H9 (cell line): Measurements from ENCODE around the gene ATXN7. TPM values are rescaled to one million over a fixed set of nuclear protein-coding genes. Genes with fewer than 3 reads are reported as not detected.

ENCODE experiments used
- DNase-seq: peaks from one replicate; pipeline ENCODE4 v3.0.0-alpha.2; 2017
- H2AFZ ChIP-seq: one replicate; pipeline ENCODE4 v1.6.1; 2013; ENCODE audit warnings: mild to moderate bottlenecking, low read length, control low read depth, moderate library complexity
- H2AK5ac ChIP-seq: 2 replicates; pipeline ENCODE4 v1.6.1; 2013; ENCODE audit warnings: low read length, control low read depth, mixed read lengths; ENCODE audit not compliant: insufficient read length
- H2BK120ac ChIP-seq: one replicate; pipeline ENCODE4 v1.6.1; 2013; ENCODE audit warnings: low read depth, mild to moderate bottlenecking, low read length, control low read depth, inconsistent platforms; ENCODE audit not compliant: poor library complexity, severe bottlenecking
- H2BK12ac ChIP-seq: 2 replicates; pipeline ENCODE4 v1.6.1; 2013; ENCODE audit warnings: low read length, control low read depth, mixed read lengths, low read depth; ENCODE audit not compliant: insufficient read length
- H2BK15ac ChIP-seq: 2 replicates; pipeline ENCODE4 v1.6.1; 2013; ENCODE audit warnings: low read depth, low read length, control low read depth
- H2BK20ac ChIP-seq: one replicate; pipeline ENCODE4 v1.6.1; 2013; ENCODE audit warnings: low read depth, mild to moderate bottlenecking, low read length, control low read depth, inconsistent platforms; ENCODE audit not compliant: poor library complexity, severe bottlenecking
- H2BK5ac ChIP-seq: 2 replicates; pipeline ENCODE4 v1.6.1; 2013; ENCODE audit warnings: low read length, control low read depth, mixed read lengths; ENCODE audit not compliant: insufficient read length
- H3K14ac ChIP-seq: 2 replicates; pipeline ENCODE4 v1.6.1; 2013; ENCODE audit warnings: low read length, control low read depth; ENCODE audit not compliant: insufficient read depth
- H3K18ac ChIP-seq: 2 replicates; pipeline ENCODE4 v1.6.1; 2013; ENCODE audit warnings: low read depth, mild to moderate bottlenecking, mixed read lengths, low read length, control low read depth; ENCODE audit not compliant: insufficient read length
- H3K23ac ChIP-seq: 2 replicates; pipeline ENCODE4 v1.6.1; 2013; ENCODE audit warnings: low read length, control low read depth, mixed read lengths, low read depth; ENCODE audit not compliant: insufficient read length
- H3K23me2 ChIP-seq: 2 replicates; pipeline ENCODE4 v1.6.1; 2013; ENCODE audit warnings: low read depth, mild to moderate bottlenecking, mixed read lengths, low read length, control low read depth; ENCODE audit not compliant: insufficient read length, poor library complexity, severe bottlenecking
- H3K27ac ChIP-seq: 2 replicates; pipeline ENCODE4 v1.5.1; 2013; ENCODE audit warnings: low read length, control low read depth, mixed read lengths, low read depth; ENCODE audit not compliant: insufficient read length
- H3K27me3 ChIP-seq: 2 replicates; pipeline ENCODE4 v1.6.1; 2013; ENCODE audit warnings: low read length, control low read depth, inconsistent platforms; ENCODE audit not compliant: insufficient read depth
- H3K4ac ChIP-seq: 2 replicates; pipeline ENCODE4 v1.6.1; 2013; ENCODE audit warnings: low read depth, mild to moderate bottlenecking, control low read depth, inconsistent platforms, low read length, moderate library complexity
- H3K4me1 ChIP-seq: 2 replicates; pipeline ENCODE4 v1.6.1; 2013; ENCODE audit warnings: low read length, control low read depth, inconsistent platforms; ENCODE audit not compliant: insufficient read depth
- H3K4me2 ChIP-seq: 2 replicates; pipeline ENCODE4 v1.6.1; 2013; ENCODE audit warnings: low read length, control low read depth, mixed read lengths; ENCODE audit not compliant: insufficient read length, insufficient read depth
- H3K56ac ChIP-seq: 2 replicates; pipeline ENCODE4 v1.6.1; 2013; ENCODE audit warnings: low read depth, mild to moderate bottlenecking, mixed read lengths, low read length, control low read depth; ENCODE audit not compliant: insufficient read length
- H3K79me1 ChIP-seq: 2 replicates; pipeline ENCODE4 v1.6.1; 2013; ENCODE audit warnings: low read depth, mild to moderate bottlenecking, moderate library complexity, low read length, control low read depth, inconsistent platforms; ENCODE audit not compliant: insufficient read depth, poor library complexity, severe bottlenecking
- H3K79me2 ChIP-seq: 2 replicates; pipeline ENCODE4 v1.6.1; 2013; ENCODE audit warnings: low read length, control low read depth, inconsistent platforms; ENCODE audit not compliant: insufficient read depth
- H3K9ac ChIP-seq: 2 replicates; pipeline ENCODE4 v1.6.1; 2013; ENCODE audit warnings: low read length, control low read depth, mixed read lengths; ENCODE audit not compliant: insufficient read length; ENCODE audit errors: extremely low read depth
- H3K9me3 ChIP-seq: one replicate; pipeline ENCODE4 v1.6.1; 2013; ENCODE audit warnings: low read depth, low read length, inconsistent platforms; ENCODE audit not compliant: control insufficient read depth
- H3T11ph ChIP-seq: one replicate; pipeline ENCODE4 v1.6.1; 2013; ENCODE audit warnings: mild to moderate bottlenecking, low read length, control low read depth, inconsistent platforms
- H4K20me1 ChIP-seq: one replicate; pipeline ENCODE4 v1.6.1; 2013; ENCODE audit not compliant: control insufficient read depth, insufficient read length, insufficient read depth
- H4K5ac ChIP-seq: 2 replicates; pipeline ENCODE4 v1.6.1; 2013; ENCODE audit warnings: low read depth, mild to moderate bottlenecking, mixed read lengths, low read length, control low read depth; ENCODE audit not compliant: insufficient read length
- H4K8ac ChIP-seq: replicated peaks from 2 replicates; pipeline ENCODE4 v1.6.1; 2013; ENCODE audit warnings: low read length, control low read depth, mixed read lengths, low read depth; ENCODE audit not compliant: insufficient read length
- H4K91ac ChIP-seq: 2 replicates; pipeline ENCODE4 v1.6.1; 2013; ENCODE audit warnings: low read depth, mild to moderate bottlenecking, moderate library complexity, mixed read lengths, low read length, control low read depth; ENCODE audit not compliant: insufficient read length
- H3K27ac Mint-ChIP-seq, 3 experiments: 2 replicates in 2 of 3; 3 replicates in 1 of 3; pipeline ENCODE4 v1.8.0; 2020 to 2021; ENCODE audit warnings: mixed read lengths in 3 of 3, mild to moderate bottlenecking in 1 of 3, moderate library complexity in 1 of 3
- H3K27me3 Mint-ChIP-seq: 2 replicates; pipeline ENCODE4 v1.8.0; 2021; ENCODE audit warnings: low read depth, mild to moderate bottlenecking, moderate library complexity, mixed read lengths
- H3K36me3 Mint-ChIP-seq, 3 experiments: 2 replicates in 2 of 3; 3 replicates in 1 of 3; pipeline ENCODE4 v1.8.0; 2020 to 2021; ENCODE audit warnings: low read depth in 3 of 3, mixed read lengths in 3 of 3; ENCODE audit not compliant: insufficient read depth in 1 of 3
- H3K4me1 Mint-ChIP-seq, 2 experiments: 2 replicates each; pipeline ENCODE4 v1.8.0; 2020; ENCODE audit warnings: mixed read lengths in 2 of 2
- H3K4me3 Mint-ChIP-seq, 2 experiments: 2 replicates in 1 of 2; 3 replicates in 1 of 2; pipeline ENCODE4 v1.8.0; 2020 to 2021; ENCODE audit warnings: mild to moderate bottlenecking in 2 of 2, mixed read lengths in 2 of 2, moderate library complexity in 1 of 2
- H3K9me3 Mint-ChIP-seq, 2 experiments: 2 replicates in 1 of 2; 3 replicates in 1 of 2; pipeline ENCODE4 v1.8.0; 2020; ENCODE audit warnings: mild to moderate bottlenecking in 2 of 2, mixed read lengths in 2 of 2, moderate library complexity in 1 of 2
- CTCF ChIP-seq: fragments of 200-600 bp; sonication (generic); conservative IDR thresholded peaks from 3 replicates; pipeline ENCODE4 v1.8.0; 2021; ENCODE audit warnings: antibody characterized with exemption, mild to moderate bottlenecking
- WGBS: extraction: QIAGEN DNeasy Blood & Tissue Kit; methylation state at CpG from one replicate; pipeline ENCODE4 v1.1.7; 2013; ENCODE audit warnings: missing lambda C conversion rate, low lambda C conversion rate, mixed read lengths; ENCODE audit not compliant: insufficient read length; ENCODE audit errors: extremely low coverage; 5-methylcytosine and 5-hydroxymethylcytosine counted together
- total RNA-seq: library from RNA; stranded (reverse); gene quantifications from 2 replicates; pipeline ENCODE4 v1.2.1, GENCODE V29; 2021

The ATXN7 gene
- total RNA-seq, 1 experiment from 2014 or later, result 21.5 TPM

DNA sequence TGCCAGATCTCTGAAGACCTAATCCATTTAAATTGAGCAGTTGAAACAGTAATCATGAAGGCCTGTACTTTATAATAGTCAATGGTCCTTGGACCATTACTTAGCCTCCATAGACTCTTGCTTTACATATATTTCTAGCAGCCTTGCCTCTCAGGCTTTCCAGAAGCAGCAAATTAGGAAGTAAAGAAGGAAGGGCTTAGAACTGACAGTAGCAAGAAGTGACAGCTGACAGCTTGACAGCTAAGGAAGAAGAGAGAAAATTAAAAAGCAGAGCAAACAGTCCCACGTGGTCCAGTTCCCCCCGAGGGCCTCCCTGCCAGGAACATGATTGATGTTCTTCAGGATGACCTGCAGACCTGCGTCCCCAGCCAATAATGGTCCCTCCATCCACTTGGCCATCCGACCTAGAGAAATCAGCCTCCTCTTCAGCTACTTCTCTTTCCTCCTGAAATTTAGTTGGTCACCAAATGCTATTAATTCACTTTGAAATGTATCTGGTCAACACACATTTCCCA lies 174.6 kb downstream of the ATXN7 start:
- no peak overlapping the region for H3K27ac Mint-ChIP-seq
- Histone ChIP-seq H4K5ac (no peak overlapping the region), H4K20me1 (no peaks in the 10 kb centered on the region), H3K9ac (no peak overlapping the region), H3K56ac (no peak overlapping the region), H2AFZ (no peak overlapping the region), H3T11ph (no peak overlapping the region), H3K23me2 (no peaks in the 10 kb centered on the region), H3K4me1 (no peaks in the 10 kb centered on the region), H2BK12ac (no peak overlapping the region), H4K91ac (no peak overlapping the region), H2BK5ac (no peak overlapping the region), H2BK120ac (no peak overlapping the region), H4K8ac (no peak overlapping the region), H3K9me3 (no peaks in the 10 kb centered on the region), H3K79me1 (no peaks in the 10 kb centered on the region), H2BK15ac (no peak overlapping the region), H3K23ac (no peak overlapping the region), H2AK5ac (no peak overlapping the region), H3K18ac (no peak overlapping the region), H3K27ac (no peak overlapping the region), H3K14ac (no peak overlapping the region), H3K79me2 (no peaks in the 10 kb centered on the region), H3K4ac (no peak overlapping the region), H3K4me2 (no peak overlapping the region), H2BK20ac (no peak overlapping the region), H3K27me3 (no peaks in the 10 kb centered on the region)
- no peak overlapping the region for H3K4me3 Mint-ChIP-seq
- peaks cover 3 to 5% of the 10 kb centered on the region in 2 experiments; a peak in 3 of 4 replicates for H3K4me1 Mint-ChIP-seq
- no peaks in the 10 kb centered on the region for H3K36me3 Mint-ChIP-seq
- WGBS, result no CpG with 5 or more reads among the region's 4 CpGs
- H3K9me3 Mint-ChIP-seq, result no peaks in the 10 kb centered on the region
- H3K27me3 Mint-ChIP-seq, result peaks cover 4% of the 10 kb centered on the region
- DNase-seq, result no peak
- no peak for TF ChIP-seq CTCF
